Left ventricle myocardium inferior (tissue), 1 donor: Measurements from ENCODE around the gene RPL3. TPM values are rescaled to one million over a fixed set of nuclear protein-coding genes. Genes with fewer than 3 reads are reported as not detected.

ENCODE experiments used
- DNase-seq: peaks from one replicate; pipeline ENCODE4 v3.0.0-alpha.2; 2020
- H3K27ac ChIP-seq: fragments of 200-600 bp; replicated peaks from 2 replicates; pipeline ENCODE4 v1.8.0; 2021
- H3K27me3 ChIP-seq: fragments of 200-600 bp; 2 replicates; pipeline ENCODE4 v1.8.0; 2021; ENCODE audit warnings: low read depth
- H3K36me3 ChIP-seq: fragments of 200-600 bp; 2 replicates; pipeline ENCODE4 v1.8.0; 2021
- H3K4me1 ChIP-seq: fragments of 200-600 bp; 2 replicates; pipeline ENCODE4 v1.8.0; 2021
- H3K4me3 ChIP-seq: fragments of 200-600 bp; 2 replicates; pipeline ENCODE4 v1.8.0; 2021; ENCODE audit warnings: mild to moderate bottlenecking, moderate library complexity
- H3K9me3 ChIP-seq: fragments of 200-600 bp; replicated peaks from 2 replicates; pipeline ENCODE4 v1.8.0; 2021
- CTCF ChIP-seq: fragments of 200-600 bp; IDR thresholded peaks from 2 replicates; pipeline ENCODE4 v1.8.0; 2021; ENCODE audit warnings: antibody characterized with exemption, mild to moderate bottlenecking, borderline replicate concordance
- intact Hi-C: fragments of 100-400 bp; cut with micrococcal nuclease; formaldehyde crosslinking; loops from one replicate; pipeline ENCODE4 v1.11.0; 2022
- total RNA-seq: library from RNA; stranded (reverse); fragmentation: NEBNext Ultra II Directional; extraction: Animal tissue kit (Norgen Biotek cat#: 25700); gene quantifications from one replicate; pipeline ENCODE4 v1.2.1, GENCODE V29; 2021
- donor health status: DM: no; HTN: yes; CAD: no; lungs with severe emphysema.

The RPL3 gene
- total RNA-seq, 1 donor from 2014 or later = 325 TPM

DNA sequence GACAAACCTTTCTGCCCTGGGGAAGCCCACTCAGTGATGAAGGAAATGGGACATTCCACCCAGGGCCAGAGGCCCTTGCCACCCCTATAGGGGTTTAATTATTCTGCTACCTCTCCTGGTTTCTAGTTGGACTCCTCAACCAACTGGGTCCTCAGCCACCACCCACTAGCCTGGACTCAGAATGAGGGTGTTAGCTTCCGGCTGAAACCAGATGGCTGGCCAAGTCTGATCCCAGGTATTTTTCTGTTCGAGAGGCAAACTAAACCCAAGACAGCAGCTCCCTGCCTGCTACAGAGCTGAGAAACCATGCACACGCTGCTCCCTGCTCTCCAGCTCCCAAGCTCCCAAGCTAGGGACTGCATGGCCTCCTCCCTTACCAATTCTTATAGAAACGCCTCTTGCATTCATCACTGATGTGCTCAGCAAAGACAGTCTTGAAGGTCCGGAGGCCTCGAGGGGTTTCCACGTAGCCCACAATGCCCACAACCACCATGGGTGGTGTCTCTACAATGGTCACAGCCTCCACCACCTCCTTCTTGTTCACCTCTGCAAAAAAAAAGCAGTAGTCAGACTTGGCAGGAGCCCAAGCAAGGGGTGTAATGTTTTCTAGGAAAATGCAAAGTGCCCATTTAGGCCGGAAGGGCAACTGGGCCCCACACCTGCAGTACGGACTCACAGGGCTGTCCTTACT lies 2.2 kb downstream of the RPL3 start:
- peaks cover 60% of the 10 kb centered on the region for H3K36me3 ChIP-seq
- DNase-seq = no peak
- TF ChIP-seq CTCF = no peak
- H3K27me3 ChIP-seq = no peaks in the 10 kb centered on the region
- peak overlapping the region; percentile 93 for H3K27ac ChIP-seq
- H3K4me3 ChIP-seq = peak overlapping the region; percentile 87
- peaks cover 77% of the 10 kb centered on the region for H3K4me1 ChIP-seq
- intact Hi-C loops = no loop called here
- no peaks in the 10 kb centered on the region for H3K9me3 ChIP-seq

- H3K4me3 ChIP-seq = peak overlapping the region; percentile 87
- H3K9me3 ChIP-seq = no peaks in the 10 kb centered on the region
- H3K27me3 ChIP-seq = no peaks in the 10 kb centered on the region
- intact Hi-C loops = no loop called here
- DNase-seq = peak; percentile 61
- peak; percentile 85 for TF ChIP-seq CTCF
- H3K4me1 ChIP-seq = peaks cover 83% of the 10 kb centered on the region
- peaks cover 66% of the 10 kb centered on the region for H3K36me3 ChIP-seq
- peak overlapping the region; percentile 93 for H3K27ac ChIP-seq
Measured at GRCh38 chr22:39316440-39317083, 2.9 kb downstream of the RPL3 start.

GRCh38 chr22:39315389-39315788 lies 4.0 kb downstream of the RPL3 start:
- Histone ChIP-seq H3K36me3 (peaks cover 68% of the 10 kb centered on the region), H3K9me3 (no peaks in the 10 kb centered on the region), H3K27ac (peak overlapping the region; percentile 93), H3K27me3 (no peaks in the 10 kb centered on the region), H3K4me3 (no peak overlapping the region), H3K4me1 (peaks cover 93% of the 10 kb centered on the region)
- no peak for DNase-seq
- intact Hi-C loops = no loop called here
- no peak for TF ChIP-seq CTCF

DNA sequence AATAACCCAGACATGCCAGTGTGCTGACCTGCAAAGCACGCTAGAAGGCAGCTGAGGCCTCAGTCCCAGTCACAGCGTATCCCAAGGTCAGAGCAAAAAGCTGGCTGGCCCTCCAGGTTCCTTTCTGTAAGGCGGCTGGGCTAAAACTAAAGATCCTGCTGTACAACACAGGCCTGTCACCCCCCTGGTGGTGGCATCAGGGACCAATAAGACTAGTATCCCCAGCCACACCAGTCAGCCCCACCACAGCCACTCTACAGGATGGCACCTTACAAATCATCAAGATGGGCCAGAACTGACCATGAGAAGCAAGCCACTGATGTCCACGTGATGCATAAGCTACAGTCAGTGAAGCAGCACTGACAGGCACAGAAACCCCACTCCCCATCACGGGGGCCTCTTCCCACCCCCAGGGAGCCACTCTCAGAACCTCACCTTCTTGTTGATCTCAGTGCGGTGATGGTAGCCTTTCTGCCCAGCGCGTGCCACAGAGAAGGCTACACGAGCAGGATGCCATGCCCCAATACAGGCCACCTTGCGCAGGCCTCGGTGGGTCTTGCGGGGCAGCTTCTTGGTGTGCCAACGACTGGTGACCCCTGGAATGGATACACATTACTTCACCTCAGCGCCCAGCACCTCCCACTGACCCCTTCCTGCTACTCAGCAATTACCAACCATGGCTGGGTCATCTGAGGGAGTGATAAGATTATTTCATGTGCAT lies 5.0 kb downstream of the RPL3 start:
- H3K9me3 ChIP-seq = no peaks in the 10 kb centered on the region
- H3K4me3 ChIP-seq = peak overlapping the region; percentile 6
- H3K27ac ChIP-seq = peak overlapping the region; percentile 93
- intact Hi-C loops = loop anchor here (5.0 kb wide), 1 partner anchor 142 kb away; no protein-coding TSS in a partner anchor
- TF ChIP-seq CTCF = peak; percentile 37
- no peak for DNase-seq
- no peaks in the 10 kb centered on the region for H3K27me3 ChIP-seq
- peaks cover 98% of the 10 kb centered on the region for H3K4me1 ChIP-seq
- H3K36me3 ChIP-seq = peaks cover 68% of the 10 kb centered on the region

- H3K36me3 ChIP-seq = peaks cover 68% of the 10 kb centered on the region
- H3K27ac ChIP-seq = peak overlapping the region; percentile 93
- no peak for DNase-seq
- peaks cover 98% of the 10 kb centered on the region for H3K4me1 ChIP-seq
- intact Hi-C loops = loop anchor here (5.0 kb wide), 1 partner anchor 141 kb away; no protein-coding TSS in a partner anchor
- no peaks in the 10 kb centered on the region for H3K9me3 ChIP-seq
- TF ChIP-seq CTCF = no peak
- H3K27me3 ChIP-seq = no peaks in the 10 kb centered on the region
- peak overlapping the region; percentile 6 for H3K4me3 ChIP-seq
Measured at GRCh38 chr22:39313258-39314001, 6.0 kb downstream of the RPL3 start.
